Jurkat, Clone E6-1 (cell line): ENCODE measurements around the gene ELK3.

Source experiments
- DNase-seq: peaks from one replicate; pipeline ENCODE4 v3.0.0-alpha.2; 2011; ENCODE audit warnings: low read depth, low spot score
- H3K4me3 ChIP-seq: 2 replicates; pipeline ENCODE4 v1.5.1; 2011; ENCODE audit warnings: mild to moderate bottlenecking, low read length, control low read depth, moderate library complexity

The ELK3 gene

GRCh38 chr12:96228566-96229248 is 34.5 kb downstream of the ELK3 start:
- DNase-seq = no peak
- H3K4me3 ChIP-seq = no peak overlapping the region

GRCh38 chr12:96230646-96231045 is 36.5 kb downstream of the ELK3 start:
- H3K4me3 ChIP-seq = no peak overlapping the region
- DNase-seq = no peak

GRCh38 chr12:96233168-96233567 is 39.0 kb downstream of the ELK3 start:
- H3K4me3 ChIP-seq = no peak overlapping the region
- DNase-seq = no peak

GRCh38 chr12:96233939-96234461 is 39.8 kb downstream of the ELK3 start:
- DNase-seq = no peak

GRCh38 chr12:96234591-96235483 is 40.7 kb downstream of the ELK3 start:
- DNase-seq = no peak
- no peak overlapping the region for H3K4me3 ChIP-seq

More at GRCh38 chr12:96233939-96234461, 39.8 kb downstream of the ELK3 start:
- H3K4me3 ChIP-seq = no peak overlapping the region

- no peak for DNase-seq
- no peak overlapping the region for H3K4me3 ChIP-seq
Measured at GRCh38 chr12:96235484-96235826, 41.3 kb downstream of the ELK3 start.

- H3K4me3 ChIP-seq = no peak overlapping the region
- peak; percentile 67 for DNase-seq
Measured at GRCh38 chr12:96236221-96236822, 42.1 kb downstream of the ELK3 start.

- DNase-seq = no peak
- H3K4me3 ChIP-seq = no peak overlapping the region
Measured at GRCh38 chr12:96237035-96237434, 42.9 kb downstream of the ELK3 start.

GRCh38 chr12:96237465-96238077 is 43.4 kb downstream of the ELK3 start:
- no peak overlapping the region for H3K4me3 ChIP-seq
- peak; percentile 64 for DNase-seq

GRCh38 chr12:96238336-96239047 is 44.3 kb downstream of the ELK3 start:
- H3K4me3 ChIP-seq = no peak overlapping the region
- no peak for DNase-seq

GRCh38 chr12:96239711-96240635 is 45.8 kb downstream of the ELK3 start:
- no peak overlapping the region for H3K4me3 ChIP-seq
- DNase-seq = no peak

- no peak for DNase-seq
- H3K4me3 ChIP-seq = no peak overlapping the region
Measured at GRCh38 chr12:96240656-96241055, 46.5 kb downstream of the ELK3 start.

GRCh38 chr12:96241431-96241830 is 47.3 kb downstream of the ELK3 start:
- DNase-seq = no peak
- no peak overlapping the region for H3K4me3 ChIP-seq

GRCh38 chr12:96241846-96242256 is 47.7 kb downstream of the ELK3 start:
- H3K4me3 ChIP-seq = no peak overlapping the region
- DNase-seq = peak; percentile 27

GRCh38 chr12:96242597-96242996 is 48.4 kb downstream of the ELK3 start:
- H3K4me3 ChIP-seq = no peak overlapping the region
- no peak for DNase-seq

GRCh38 chr12:96244826-96245225 is 50.7 kb downstream of the ELK3 start:
- no peak for DNase-seq
- H3K4me3 ChIP-seq = no peak overlapping the region

GRCh38 chr12:96246926-96247505 is 52.8 kb downstream of the ELK3 start:
- no peak overlapping the region for H3K4me3 ChIP-seq
- no peak for DNase-seq

GRCh38 chr12:96247563-96247962 is 53.4 kb downstream of the ELK3 start:
- H3K4me3 ChIP-seq = no peak overlapping the region
- no peak for DNase-seq
